SK-N-MC (cell line): Measurements from ENCODE around the gene PRG3.

ENCODE experiments used
- DNase-seq: peaks from one replicate; pipeline ENCODE4 v3.0.0-alpha.2; 2011; ENCODE audit warnings: low read depth, low spot score
- H3K27ac ChIP-seq: fragments of 200-600 bp; sonication (generic); 2 replicates; pipeline ENCODE4 v1.5.1; 2016; ENCODE audit warnings: mixed run types
- H3K36me3 ChIP-seq: fragments of 200-600 bp; sonication (generic); 2 replicates; pipeline ENCODE4 v1.6.1; 2017; ENCODE audit warnings: antibody characterized with exemption, low read length, mixed read lengths; ENCODE audit not compliant: insufficient read depth
- H3K4me3 ChIP-seq: fragments of 200-600 bp; sonication (generic); 2 replicates; pipeline ENCODE4 v1.5.1; 2016
- H3K9ac ChIP-seq: fragments of 200-600 bp; sonication (generic); 2 replicates; pipeline ENCODE4 v1.8.0; 2017; ENCODE audit warnings: mixed run types, mixed read lengths; ENCODE audit not compliant: insufficient read length
- H3K9me3 ChIP-seq: fragments of 200-600 bp; sonication (generic); 2 replicates; pipeline ENCODE4 v1.6.1; 2017; ENCODE audit warnings: low read depth, mild to moderate bottlenecking, antibody characterized with exemption, low read length, moderate library complexity, mixed read lengths
- EZH2 ChIP-seq: fragments of 200-600 bp; sonication (generic); IDR thresholded peaks from one replicate; pipeline ENCODE4 v1.6.1; 2017; ENCODE audit warnings: antibody characterized with exemption
- FOXP2 ChIP-seq: optimal IDR thresholded peaks from 2 replicates; pipeline ENCODE3; 2011; ENCODE audit warnings: mild to moderate bottlenecking, moderate library complexity; ENCODE audit not compliant: insufficient read depth; ENCODE audit errors: extremely low read length, control extremely low read depth
- POLR2AphosphoS5 ChIP-seq: IDR thresholded peaks from 2 replicates; pipeline ENCODE4 v1.6.1; 2012; ENCODE audit warnings: mild to moderate bottlenecking, low read depth, low read length, borderline replicate concordance

The PRG3 gene

GRCh38 chr11:57395905-57396623 is 15.1 kb upstream of the PRG3 start:
- no peak for TF ChIP-seq EZH2
- no peak for TF ChIP-seq POLR2AphosphoS5
- no peaks in the 10 kb centered on the region for H3K9me3 ChIP-seq
- no peaks in the 10 kb centered on the region for H3K36me3 ChIP-seq
- no peak overlapping the region for H3K4me3 ChIP-seq
- H3K27ac ChIP-seq, result no peak overlapping the region
- no peak for DNase-seq
- no peak overlapping the region for H3K9ac ChIP-seq

DNA sequence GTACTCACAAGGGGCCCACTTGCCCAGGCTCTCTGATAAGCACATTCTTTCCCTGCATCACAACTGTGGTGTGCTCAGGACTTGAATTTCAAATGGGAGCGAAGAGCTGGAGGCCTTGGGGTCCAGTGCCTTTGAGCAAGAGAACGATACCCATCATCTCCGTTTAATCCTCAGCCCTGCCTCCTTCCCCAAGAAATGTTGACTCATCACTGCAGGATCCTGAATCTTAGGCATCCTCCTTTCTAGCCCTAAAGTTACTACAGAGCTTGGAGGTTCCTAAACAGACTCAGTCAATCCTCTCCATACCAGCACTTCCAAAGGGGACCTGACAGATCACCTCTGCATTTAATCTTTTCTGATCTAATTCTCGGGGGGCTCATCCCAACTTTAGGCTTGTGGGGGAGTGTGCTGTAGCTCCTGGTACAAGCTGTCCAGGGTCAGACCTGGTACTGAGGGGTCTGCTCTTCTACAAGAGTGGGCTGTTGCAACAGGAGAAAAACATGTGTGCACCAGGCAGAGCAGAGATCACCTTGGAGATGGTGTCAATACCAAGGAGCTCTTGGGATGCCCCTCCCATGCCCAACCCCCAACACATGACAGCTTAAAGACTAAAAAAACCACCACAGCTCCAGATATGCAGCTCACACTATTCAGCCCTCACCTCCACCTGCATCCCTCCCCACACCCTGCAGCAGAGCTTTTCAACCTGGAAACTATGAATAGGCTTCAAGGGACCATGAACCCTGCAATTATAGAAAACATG is 13.4 kb upstream of the PRG3 start:
- Histone ChIP-seq H3K4me3 (no peak overlapping the region), H3K27ac (no peak overlapping the region), H3K36me3 (no peaks in the 10 kb centered on the region), H3K9me3 (no peaks in the 10 kb centered on the region), H3K9ac (no peak overlapping the region)
- no peak for TF ChIP-seq EZH2
- no peak for TF ChIP-seq POLR2AphosphoS5
- TF ChIP-seq FOXP2, result no peak
- DNase-seq, result no peak

GRCh38 chr11:57392763-57393105 is 11.8 kb upstream of the PRG3 start:
- Histone ChIP-seq H3K36me3 (no peaks in the 10 kb centered on the region), H3K9me3 (no peaks in the 10 kb centered on the region), H3K9ac (no peak overlapping the region), H3K4me3 (no peak overlapping the region), H3K27ac (no peak overlapping the region)
- TF ChIP-seq FOXP2 (no peak), POLR2AphosphoS5 (no peak), EZH2 (no peak)
- DNase-seq, result no peak

GRCh38 chr11:57392066-57392762 is 11.3 kb upstream of the PRG3 start:
- DNase-seq, result no peak
- TF ChIP-seq FOXP2, result no peak
- TF ChIP-seq EZH2, result no peak
- TF ChIP-seq POLR2AphosphoS5, result no peak
- Histone ChIP-seq H3K9ac (no peak overlapping the region), H3K4me3 (no peak overlapping the region), H3K9me3 (no peaks in the 10 kb centered on the region), H3K36me3 (no peaks in the 10 kb centered on the region), H3K27ac (no peak overlapping the region)

DNA sequence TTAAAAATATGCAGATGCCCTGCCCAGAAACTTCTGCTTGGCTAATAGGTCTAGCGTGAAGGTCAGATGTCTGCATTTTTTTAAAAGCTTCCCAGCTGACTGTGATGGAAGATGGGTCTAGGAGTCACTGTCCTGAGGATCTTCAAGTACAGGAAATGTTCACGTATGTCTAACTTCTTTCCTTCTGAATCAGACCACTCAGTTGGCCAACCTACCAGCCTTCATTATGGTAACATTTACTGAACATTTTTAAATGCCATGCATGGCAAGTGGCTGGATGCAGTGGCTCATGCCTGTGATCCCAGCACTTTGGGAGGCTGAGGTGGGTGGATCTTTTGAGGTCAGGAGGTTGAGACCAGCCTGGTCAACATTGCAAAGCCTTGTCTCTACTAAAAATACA is 10.6 kb upstream of the PRG3 start:
- DNase-seq, result no peak
- TF ChIP-seq EZH2 (no peak), FOXP2 (no peak), POLR2AphosphoS5 (no peak)
- H3K9ac ChIP-seq, result no peak overlapping the region

GRCh38 chr11:57391111-57391510 is 10.2 kb upstream of the PRG3 start:
- no peak for DNase-seq
- Histone ChIP-seq H3K9me3 (no peaks in the 10 kb centered on the region), H3K4me3 (no peak overlapping the region), H3K27ac (no peak overlapping the region), H3K36me3 (no peaks in the 10 kb centered on the region), H3K9ac (no peak overlapping the region)
- TF ChIP-seq EZH2 (no peak), FOXP2 (no peak), POLR2AphosphoS5 (no peak)

More for the DNA sequence above, 10.6 kb upstream of the PRG3 start:
- H3K4me3 ChIP-seq, result no peak overlapping the region
- no peaks in the 10 kb centered on the region for H3K36me3 ChIP-seq
- H3K9me3 ChIP-seq, result no peaks in the 10 kb centered on the region
- H3K27ac ChIP-seq, result no peak overlapping the region

DNA sequence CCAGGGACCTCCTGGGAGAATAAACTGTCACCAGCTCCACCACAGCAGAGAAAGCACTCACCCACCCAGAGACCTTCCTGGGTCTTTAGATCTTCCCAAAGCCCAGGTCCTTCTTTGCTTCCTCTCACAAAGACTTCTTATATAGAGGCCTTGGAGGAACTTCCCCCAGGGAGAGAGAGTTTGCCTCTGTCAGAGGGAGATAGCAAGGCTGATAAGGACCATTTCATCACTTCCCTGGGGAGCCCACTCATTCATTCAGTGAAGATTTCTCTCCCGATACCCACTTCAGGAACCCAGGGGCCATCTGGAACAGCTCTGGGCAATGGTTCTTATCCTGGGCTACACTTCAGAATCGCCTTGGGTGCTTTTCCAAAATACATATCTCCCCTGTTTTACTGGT is 9.6 kb upstream of the PRG3 start, which contains the start of gene PRG2:
TSS of gene PRG2 (minus strand) at position 116 of the 400 bp plus-strand sequence. CDS start 706 bp downstream, outside the sequence.
- TF ChIP-seq POLR2AphosphoS5, result no peak
- Histone ChIP-seq H3K4me3 (no peak within 1 kb of the TSS), H3K9ac (no peak within 1 kb of the TSS), H3K9me3 (no peaks in the 10 kb centered on the region), H3K36me3 (no peaks in the 10 kb centered on the region), H3K27ac (no peak within 1 kb of the TSS)
- DNase-seq, result no peak

DNA sequence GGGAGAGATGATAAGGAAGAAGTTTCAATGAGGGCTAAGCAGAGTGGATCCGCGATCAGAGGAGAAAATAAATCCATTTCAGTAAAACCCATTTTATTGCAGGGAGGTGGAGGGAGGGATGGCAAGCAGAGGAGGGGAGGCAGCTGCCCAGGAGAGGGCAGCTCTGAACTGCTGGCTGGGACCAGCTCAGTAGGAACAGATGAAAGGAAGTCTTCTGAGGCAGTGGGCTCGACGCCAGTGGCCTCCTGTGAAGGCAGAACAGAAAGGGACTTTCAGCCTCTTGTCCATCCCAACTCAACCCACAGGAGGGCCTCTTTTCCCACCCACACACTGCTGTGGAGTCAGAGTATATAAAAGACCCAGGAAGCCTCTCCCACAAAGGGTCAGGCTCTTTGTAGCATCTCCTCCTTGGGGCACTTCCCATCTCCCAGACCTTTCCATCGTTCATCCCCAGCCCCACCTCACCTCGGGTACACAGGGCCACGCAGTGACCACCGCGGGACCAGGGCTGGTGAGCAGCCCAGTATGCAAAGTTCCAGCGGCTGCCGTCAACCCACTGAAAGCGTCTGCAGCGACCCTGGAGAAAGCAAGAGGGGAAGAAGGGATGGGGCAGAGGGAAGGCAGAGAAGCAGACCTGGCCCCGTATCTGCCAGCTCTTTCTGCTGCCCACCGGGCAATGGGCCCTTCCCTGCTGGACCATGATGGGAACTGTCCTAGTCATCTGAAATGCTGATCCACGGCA is 6.5 kb upstream of the PRG3 start:
- no peak overlapping the region for H3K9ac ChIP-seq
- no peak overlapping the region for H3K27ac ChIP-seq
- TF ChIP-seq FOXP2, result no peak
- TF ChIP-seq POLR2AphosphoS5, result no peak
- no peak for TF ChIP-seq EZH2
- no peak for DNase-seq
- no peak overlapping the region for H3K4me3 ChIP-seq
- no peaks in the 10 kb centered on the region for H3K36me3 ChIP-seq
- no peaks in the 10 kb centered on the region for H3K9me3 ChIP-seq
